ENCODE measurements around the gene HBG1.

GRCh38 chr11:5252919-5253265 lies 3.2 kb upstream of the HBG1 start:
- TF ChIP-seq POLR2AphosphoS5 (IDR thresholded peaks at IDR 0.05; ENCODE audit: low read depth, low read length) (no peak), SIN3A (IDR thresholded peaks at IDR 0.05; ENCODE audit: borderline replicate concordance, insufficient read depth, low read length) (no peak)

All from PFSK-1 (cell line).